ENCODE data around the gene PIEZO2. TPM values are rescaled to one million over a fixed set of nuclear protein-coding genes. Genes with fewer than 3 reads are reported as not detected.

The PIEZO2 gene
- total and polyA plus RNA-seq, 2 experiments from 2014 or later: 24.5 to 70.8 TPM

DNA sequence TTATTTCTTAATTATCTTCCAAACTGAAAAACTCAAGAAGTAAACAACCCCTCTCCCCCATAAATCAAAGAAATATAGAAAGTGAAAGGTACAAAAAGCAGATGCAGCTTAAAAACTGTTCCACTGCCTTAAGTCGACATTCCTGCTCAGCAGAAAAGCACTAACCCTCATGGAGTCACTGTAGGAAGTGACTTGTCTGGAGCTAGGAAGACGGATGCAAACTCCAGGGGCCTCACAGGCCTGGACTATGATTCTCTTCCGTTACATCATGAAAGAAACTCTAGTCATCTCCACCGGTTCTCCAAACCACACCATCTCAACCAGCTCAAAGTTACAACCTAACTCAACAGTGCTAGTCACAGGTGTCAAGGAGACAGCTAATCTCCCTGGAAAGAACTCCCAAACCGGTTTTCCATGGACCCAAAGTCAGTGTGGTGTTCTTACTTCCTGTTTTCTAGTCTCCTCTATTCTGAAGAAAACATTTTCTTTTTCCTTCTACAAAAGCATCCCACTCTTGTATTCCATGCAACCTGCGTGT lies 128.4 kb downstream of the PIEZO2 start:
- Histone ChIP-seq H3K27me3 (no peaks in the 10 kb centered on the region), H3K4me1 (ENCODE audit: insufficient read depth) (no peaks in the 10 kb centered on the region), H3K27ac (no peak overlapping the region), H3K4me3 (no peak overlapping the region), H3K4me2 (no peak overlapping the region), H3K79me2 (no peaks in the 10 kb centered on the region), H3K36me3 (replicated peaks; ENCODE audit: insufficient read depth, low read depth) (no peaks in the 10 kb centered on the region), H3K9me3 (ENCODE audit: low read depth) (no peaks in the 10 kb centered on the region), H2AFZ (no peak overlapping the region), H3K9me2 (replicated peaks; ENCODE audit: insufficient read depth) (no peaks in the 10 kb centered on the region), H4K20me1 (ENCODE audit: insufficient read depth, poor library complexity, severe bottlenecking) (no peaks in the 10 kb centered on the region)
- 64% methylated on average over 6 of the region's 6 CpGs for WGBS (ENCODE audit: low lambda C conversion rate, missing lambda C conversion rate)
- no peak for DNase-seq (ENCODE audit: low spot score)
- no peak for TF ChIP-seq EZH2phosphoT487 (IDR thresholded peaks at IDR 0.05; ENCODE audit: low read depth, severe bottlenecking, unreplicated experiment)
- TF ChIP-seq EZH2 (IDR thresholded peaks at IDR 0.05; ENCODE audit: borderline replicate concordance): no peak
- TF ChIP-seq, protein P1, sequence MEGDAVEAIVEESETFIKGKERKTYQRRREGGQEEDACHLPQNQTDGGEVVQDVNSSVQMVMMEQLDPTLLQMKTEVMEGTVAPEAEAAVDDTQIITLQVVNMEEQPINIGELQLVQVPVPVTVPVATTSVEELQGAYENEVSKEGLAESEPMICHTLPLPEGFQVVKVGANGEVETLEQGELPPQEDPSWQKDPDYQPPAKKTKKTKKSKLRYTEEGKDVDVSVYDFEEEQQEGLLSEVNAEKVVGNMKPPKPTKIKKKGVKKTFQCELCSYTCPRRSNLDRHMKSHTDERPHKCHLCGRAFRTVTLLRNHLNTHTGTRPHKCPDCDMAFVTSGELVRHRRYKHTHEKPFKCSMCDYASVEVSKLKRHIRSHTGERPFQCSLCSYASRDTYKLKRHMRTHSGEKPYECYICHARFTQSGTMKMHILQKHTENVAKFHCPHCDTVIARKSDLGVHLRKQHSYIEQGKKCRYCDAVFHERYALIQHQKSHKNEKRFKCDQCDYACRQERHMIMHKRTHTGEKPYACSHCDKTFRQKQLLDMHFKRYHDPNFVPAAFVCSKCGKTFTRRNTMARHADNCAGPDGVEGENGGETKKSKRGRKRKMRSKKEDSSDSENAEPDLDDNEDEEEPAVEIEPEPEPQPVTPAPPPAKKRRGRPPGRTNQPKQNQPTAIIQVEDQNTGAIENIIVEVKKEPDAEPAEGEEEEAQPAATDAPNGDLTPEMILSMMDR (IDR thresholded peaks at IDR 0.05; ENCODE audit: poor library complexity): no peak

DNA sequence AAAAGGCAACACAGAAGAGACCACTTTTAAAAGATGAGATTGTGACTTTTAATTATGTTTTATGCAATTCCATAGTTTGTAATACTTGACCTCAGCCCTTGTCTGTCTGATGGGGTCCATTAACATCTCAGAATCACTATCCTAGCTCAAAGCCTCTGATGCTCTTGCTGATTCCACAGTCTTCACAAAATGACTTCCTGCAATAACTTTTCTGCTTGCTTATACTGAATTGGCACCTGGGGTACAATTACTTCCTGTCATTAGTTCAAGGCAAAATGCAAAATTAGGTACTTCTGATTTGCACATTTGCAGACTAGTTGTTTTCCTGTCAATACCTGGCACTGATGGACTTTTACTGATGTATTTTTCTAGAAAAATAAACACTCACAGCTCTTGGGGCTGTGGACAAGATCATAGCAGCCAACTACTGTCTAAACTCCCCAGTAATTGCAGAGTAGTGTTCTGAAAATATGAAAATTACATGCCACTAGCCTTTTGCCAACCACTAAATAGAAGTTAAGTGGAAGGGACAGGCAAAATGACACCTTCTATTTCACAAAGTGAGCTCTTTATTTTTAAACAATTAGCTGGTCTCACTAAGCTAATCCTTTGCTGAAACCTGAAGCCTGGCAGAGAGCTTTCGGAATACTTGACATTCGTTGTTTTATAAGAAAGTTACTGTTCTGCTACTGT lies 129.1 kb downstream of the PIEZO2 start:
- 64% methylated on average over 2 of the region's 2 CpGs for WGBS (ENCODE audit: low lambda C conversion rate, missing lambda C conversion rate)
- H3K27me3 ChIP-seq: no peaks in the 10 kb centered on the region
- H3K79me2 ChIP-seq: no peaks in the 10 kb centered on the region
- H3K4me3 ChIP-seq: no peak overlapping the region
- H3K4me2 ChIP-seq: no peak overlapping the region
- TF ChIP-seq, protein P1 (IDR thresholded peaks at IDR 0.05; ENCODE audit: poor library complexity): no peak
- TF ChIP-seq EZH2phosphoT487 (IDR thresholded peaks at IDR 0.05; ENCODE audit: low read depth, severe bottlenecking, unreplicated experiment): no peak
- no peak for TF ChIP-seq EZH2 (IDR thresholded peaks at IDR 0.05; ENCODE audit: borderline replicate concordance)
- H3K27ac ChIP-seq: no peak overlapping the region
- no peak for DNase-seq (ENCODE audit: low spot score)
- no peaks in the 10 kb centered on the region for H3K9me3 ChIP-seq (ENCODE audit: low read depth)
- H4K20me1 ChIP-seq (ENCODE audit: insufficient read depth, poor library complexity, severe bottlenecking): no peaks in the 10 kb centered on the region
- H2AFZ ChIP-seq: no peak overlapping the region
- H3K9me2 ChIP-seq (replicated peaks; ENCODE audit: insufficient read depth): no peaks in the 10 kb centered on the region
- H3K4me1 ChIP-seq (ENCODE audit: insufficient read depth): no peaks in the 10 kb centered on the region
- H3K36me3 ChIP-seq (replicated peaks; ENCODE audit: insufficient read depth, low read depth): no peaks in the 10 kb centered on the region

DNA sequence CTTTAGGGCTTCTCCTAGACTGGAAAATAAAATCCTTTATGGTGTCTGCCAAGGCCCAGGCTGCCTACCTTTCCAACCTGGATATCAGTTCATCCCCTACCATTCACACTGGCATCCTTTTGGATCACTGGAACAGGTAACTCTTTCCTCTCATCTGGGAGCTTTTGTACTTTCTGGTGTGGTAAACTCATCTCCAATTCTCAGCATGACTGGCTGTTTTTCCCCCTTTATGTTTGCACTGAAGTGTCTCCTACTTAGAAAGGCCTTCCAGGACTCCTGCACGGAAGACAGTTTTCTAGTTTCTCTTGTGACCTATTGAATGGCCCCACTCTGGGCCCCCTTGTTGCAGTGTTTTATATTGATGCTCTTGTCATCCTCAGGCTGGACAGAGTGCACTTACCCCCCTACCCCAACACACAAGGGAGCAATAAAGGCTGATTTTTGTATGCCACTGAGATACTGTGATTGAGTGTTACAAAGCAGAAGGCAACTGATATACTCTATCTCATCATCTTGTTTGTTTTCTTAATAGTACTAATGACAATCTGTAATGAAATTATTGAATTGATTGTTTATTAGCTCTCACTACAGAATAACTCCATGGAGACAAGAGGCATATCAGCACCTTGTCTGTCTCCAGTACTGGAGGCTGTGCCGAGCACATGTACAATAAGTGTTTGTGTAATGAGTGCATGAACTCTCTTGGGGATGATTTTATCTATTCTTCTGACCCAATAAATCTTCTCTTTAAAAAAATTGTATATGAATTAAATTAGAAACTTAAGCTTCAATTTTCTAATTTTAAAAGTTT lies 129.9 kb downstream of the PIEZO2 start:
- TF ChIP-seq, protein P1 (IDR thresholded peaks at IDR 0.05; ENCODE audit: poor library complexity): no peak
- TF ChIP-seq EZH2phosphoT487 (IDR thresholded peaks at IDR 0.05; ENCODE audit: low read depth, severe bottlenecking, unreplicated experiment): no peak
- TF ChIP-seq EZH2 (IDR thresholded peaks at IDR 0.05; ENCODE audit: borderline replicate concordance): no peak
- H3K4me2 ChIP-seq: no peak overlapping the region
- no peaks in the 10 kb centered on the region for H3K4me1 ChIP-seq (ENCODE audit: insufficient read depth)
- H3K27me3 ChIP-seq: no peaks in the 10 kb centered on the region
- no peak overlapping the region for H3K4me3 ChIP-seq
- H4K20me1 ChIP-seq (ENCODE audit: insufficient read depth, poor library complexity, severe bottlenecking): no peaks in the 10 kb centered on the region
- no peaks in the 10 kb centered on the region for H3K9me2 ChIP-seq (replicated peaks; ENCODE audit: insufficient read depth)
- H3K27ac ChIP-seq: no peak overlapping the region
- H3K79me2 ChIP-seq: no peaks in the 10 kb centered on the region
- no peak overlapping the region for H2AFZ ChIP-seq
- DNase-seq (ENCODE audit: low spot score): no peak
- H3K36me3 ChIP-seq (replicated peaks; ENCODE audit: insufficient read depth, low read depth): no peaks in the 10 kb centered on the region
- no peaks in the 10 kb centered on the region for H3K9me3 ChIP-seq (ENCODE audit: low read depth)
- WGBS (ENCODE audit: low lambda C conversion rate, missing lambda C conversion rate): 78% methylated on average over 2 of the region's 2 CpGs

Measured in hepatocyte (in vitro differentiated cells).